ENCODE results near the gene PTPRK.

Gene PTPRK

GRCh38 chr6:128388380-128388779 is 132.0 kb downstream of the PTPRK start:
- no peak for DNase-seq
- Histone ChIP-seq H3K4me1 (no peaks in the 10 kb centered on the region), H3K36me3 (no peaks in the 10 kb centered on the region), H3K4me3 (ENCODE audit: low read depth, low read length) (no peak overlapping the region), H3K9me3 (no peaks in the 10 kb centered on the region), H3K27me3 (no peaks in the 10 kb centered on the region)
- no peak for TF ChIP-seq CTCF (IDR thresholded peaks at IDR 0.05; ENCODE audit: low read depth, low read length)

- Histone ChIP-seq H3K36me3 (no peaks in the 10 kb centered on the region), H3K4me1 (no peaks in the 10 kb centered on the region), H3K27me3 (no peaks in the 10 kb centered on the region), H3K9me3 (no peaks in the 10 kb centered on the region; the same call in 1 of the 2 replicates), H3K4me3 (ENCODE audit: low read depth, low read length) (no peak overlapping the region)
- no peak for DNase-seq
- no peak for TF ChIP-seq CTCF (IDR thresholded peaks at IDR 0.05; ENCODE audit: low read depth, low read length)
Measured at GRCh38 chr6:128380891-128381290, 139.5 kb downstream of the PTPRK start.

DNA sequence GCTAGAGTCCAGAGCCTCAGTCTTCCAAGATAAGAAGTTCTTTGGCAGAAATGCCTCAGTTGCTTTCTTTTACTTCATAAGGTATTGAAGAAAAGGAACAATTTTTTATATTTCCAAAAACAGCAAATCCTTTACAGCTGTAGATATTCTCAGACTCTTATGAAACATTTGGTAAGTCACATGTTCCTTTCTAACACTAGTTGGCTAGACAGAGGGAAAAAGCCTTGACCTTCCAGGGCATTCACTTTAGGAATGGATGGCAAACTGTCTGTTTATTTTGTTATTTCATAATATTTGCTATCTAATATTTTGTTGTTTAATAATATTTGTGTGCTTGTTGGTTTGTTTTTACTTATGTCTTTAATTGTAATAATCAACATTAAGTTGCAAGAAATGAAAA is 140.8 kb downstream of the PTPRK start:
- TF ChIP-seq CTCF (IDR thresholded peaks at IDR 0.05; ENCODE audit: low read depth, low read length): no peak
- Histone ChIP-seq H3K9me3 (no peaks in the 10 kb centered on the region; the same call in 1 of the 2 replicates), H3K27me3 (no peaks in the 10 kb centered on the region), H3K4me1 (no peaks in the 10 kb centered on the region; the same call in 1 of the 2 replicates), H3K4me3 (ENCODE audit: low read depth, low read length) (no peak overlapping the region), H3K36me3 (no peaks in the 10 kb centered on the region)
- DNase-seq: no peak

DNA sequence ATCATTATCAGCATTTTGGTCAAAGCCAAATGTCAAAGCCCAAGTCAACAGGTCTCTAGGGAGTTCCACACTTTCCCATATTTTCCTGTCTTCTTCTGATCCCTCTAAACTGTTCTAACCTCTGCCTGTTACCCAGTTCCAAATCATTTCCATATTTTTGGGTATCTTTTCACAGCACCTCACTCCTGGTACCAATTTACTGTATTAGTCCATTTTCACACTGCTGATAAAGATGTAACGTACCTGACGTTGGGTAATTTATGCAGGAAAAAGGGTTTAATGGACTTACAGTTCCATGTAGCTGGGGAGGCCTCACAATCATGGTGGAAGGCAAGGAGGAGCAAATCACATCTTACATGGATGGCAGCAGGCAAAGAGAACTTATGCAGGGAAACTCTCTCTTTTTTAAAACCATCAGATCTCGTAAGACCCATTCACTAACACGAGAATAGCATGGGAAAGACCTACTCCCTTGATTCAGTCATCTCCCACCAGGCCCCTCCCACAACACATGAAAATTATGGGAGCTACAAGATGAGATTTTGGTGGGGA is 143.4 kb downstream of the PTPRK start:
- TF ChIP-seq CTCF (IDR thresholded peaks at IDR 0.05; ENCODE audit: low read depth, low read length): no peak
- peaks cover 10% of the 10 kb centered on the region; the same call in 1 of the 2 replicates for H3K4me1 ChIP-seq

GRCh38 chr6:128371136-128371535 is 149.3 kb downstream of the PTPRK start:
- Histone ChIP-seq H3K4me3 (ENCODE audit: low read depth, low read length) (no peak overlapping the region), H3K36me3 (no peaks in the 10 kb centered on the region), H3K27me3 (no peaks in the 10 kb centered on the region), H3K4me1 (peaks cover 10% of the 10 kb centered on the region; the same call in 1 of the 2 replicates), H3K9me3 (no peaks in the 10 kb centered on the region; the same call in 1 of the 2 replicates)
- TF ChIP-seq CTCF (IDR thresholded peaks at IDR 0.05; ENCODE audit: low read depth, low read length): no peak
- no peak for DNase-seq

More for the DNA sequence above, 143.4 kb downstream of the PTPRK start:
- Histone ChIP-seq H3K9me3 (no peaks in the 10 kb centered on the region; the same call in 1 of the 2 replicates), H3K36me3 (no peaks in the 10 kb centered on the region), H3K27me3 (no peaks in the 10 kb centered on the region), H3K4me3 (ENCODE audit: low read depth, low read length) (no peak overlapping the region)
- DNase-seq: no peak

- Histone ChIP-seq H3K9me3 (no peaks in the 10 kb centered on the region), H3K27me3 (no peaks in the 10 kb centered on the region), H3K4me1 (peaks cover 10% of the 10 kb centered on the region; the same call in 1 of the 2 replicates), H3K4me3 (ENCODE audit: low read depth, low read length) (no peak overlapping the region), H3K36me3 (no peaks in the 10 kb centered on the region)
- TF ChIP-seq CTCF (IDR thresholded peaks at IDR 0.05; ENCODE audit: low read depth, low read length): no peak
- no peak for DNase-seq
Measured at GRCh38 chr6:128370072-128370471, 150.3 kb downstream of the PTPRK start.

Data from BE2C (cell line).